Smooth muscle cell (in vitro differentiated cells): ENCODE results near the gene CIDEB. TPM values are rescaled to one million over a fixed set of nuclear protein-coding genes. Genes with fewer than 3 reads are reported as not detected.

Experiments used
- DNase-seq: peaks from one replicate; lab custom pipeline; 2025; ENCODE audit not compliant: unreplicated experiment; lab: John Stamatoyannopoulos, UW
- H2AFZ ChIP-seq: fragments of 200-600 bp; sonication (generic); 2 replicates; pipeline ENCODE4 v1.6.0; 2016; ENCODE audit warnings: antibody characterized with exemption, low read depth, mild to moderate bottlenecking
- H3F3A ChIP-seq: fragments of 200-600 bp; sonication (generic); 2 replicates; pipeline ENCODE4 v1.6.0; 2017; ENCODE audit warnings: antibody characterized with exemption, low read depth
- H3K27ac ChIP-seq: fragments of 200-600 bp; sonication (generic); 2 replicates; pipeline ENCODE4 v1.5.1; 2016; ENCODE audit warnings: low read depth, mild to moderate bottlenecking
- H3K27me3 ChIP-seq: fragments of 200-600 bp; sonication (generic); 2 replicates; pipeline ENCODE4 v1.6.1; 2016; ENCODE audit warnings: low read depth, mild to moderate bottlenecking
- H3K36me3 ChIP-seq: fragments of 200-600 bp; sonication (generic); 2 replicates; pipeline ENCODE4 v1.5.1; 2016; ENCODE audit warnings: low read depth
- H3K4me1 ChIP-seq: fragments of 200-600 bp; sonication (generic); 2 replicates; pipeline ENCODE4 v1.5.1; 2016; ENCODE audit warnings: low read depth
- H3K4me2 ChIP-seq: fragments of 200-600 bp; sonication (generic); 2 replicates; pipeline ENCODE4 v1.6.0; 2016; ENCODE audit warnings: mild to moderate bottlenecking
- H3K4me3 ChIP-seq: fragments of 200-600 bp; sonication (generic); 2 replicates; pipeline ENCODE4 v1.5.1; 2016; ENCODE audit warnings: mild to moderate bottlenecking
- H3K79me2 ChIP-seq: fragments of 200-600 bp; sonication (generic); 2 replicates; pipeline ENCODE4 v1.6.0; 2016; ENCODE audit warnings: low read depth, mild to moderate bottlenecking
- H3K9ac ChIP-seq: fragments of 200-600 bp; sonication (generic); 2 replicates; pipeline ENCODE4 v1.6.0; 2016; ENCODE audit warnings: low read depth
- H3K9me3 ChIP-seq: fragments of 200-600 bp; sonication (generic); replicated peaks from 2 replicates; pipeline ENCODE4 v1.5.1; 2016; ENCODE audit warnings: low read depth
- H4K20me1 ChIP-seq: fragments of 200-600 bp; sonication (generic); 2 replicates; pipeline ENCODE4 v1.6.0; 2016; ENCODE audit warnings: low read depth
- CTCF ChIP-seq: fragments of 200-600 bp; sonication (generic); IDR thresholded peaks from 2 replicates; pipeline ENCODE4 v1.5.1; 2017; ENCODE audit warnings: borderline replicate concordance, mild to moderate bottlenecking, antibody characterized with exemption; ENCODE audit not compliant: insufficient read depth, poor library complexity, severe bottlenecking
- WGBS: methylation state at CpG from one replicate; pipeline ENCODE4 v1.1.7; 2016; ENCODE audit warnings: low lambda C conversion rate; 5-methylcytosine and 5-hydroxymethylcytosine counted together
- polyA plus RNA-seq: library from polyadenylated mRNA; unstranded; fragments of >200 nt; fragmentation: Nextera tagmentation; extraction: Ambion mirVana; gene quantifications from 2 replicates; pipeline ENCODE4 v1.2.1, GENCODE V29; 2016
- total RNA-seq: library from RNA; depleted of rRNA; stranded (reverse); fragments of >200 nt; gene quantifications from 2 replicates; pipeline ENCODE4 v1.2.3, GENCODE V29; 2014

CIDEB gene
- total and polyA plus RNA-seq, 2 experiments from 2014 or later = not detected

DNA sequence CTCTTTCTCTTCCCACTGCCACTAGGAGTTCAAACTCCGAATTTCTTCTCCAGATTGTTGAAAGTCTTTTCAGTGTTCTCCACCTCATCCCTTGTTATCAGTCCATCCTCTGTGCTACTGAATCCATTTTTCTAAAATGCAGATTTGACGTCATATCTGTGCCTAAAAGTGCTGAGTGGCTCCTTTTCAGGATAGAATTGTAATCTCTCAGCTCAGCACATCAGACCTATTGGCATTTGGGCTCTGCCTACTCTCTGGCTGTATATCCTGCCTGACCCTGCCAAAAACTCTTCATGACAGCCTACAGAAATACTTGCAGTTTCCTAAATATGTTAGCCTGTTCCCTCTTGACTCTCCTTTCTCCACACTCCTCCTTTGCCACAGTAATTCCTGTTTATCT lies 35.3 kb downstream of the CIDEB start:
- H3K4me2 ChIP-seq = no peak overlapping the region
- no peaks in the 10 kb centered on the region for H4K20me1 ChIP-seq
- no peak for DNase-seq
- H3F3A ChIP-seq = no peaks in the 10 kb centered on the region
- H3K4me3 ChIP-seq = no peak overlapping the region
- H3K27me3 ChIP-seq = no peaks in the 10 kb centered on the region
- H3K27ac ChIP-seq = no peak overlapping the region
- no peaks in the 10 kb centered on the region for H3K36me3 ChIP-seq
- WGBS = 90% methylated on average over 2 of the region's 2 CpGs
- H3K9me3 ChIP-seq = no peaks in the 10 kb centered on the region
- TF ChIP-seq CTCF = no peak
- H3K4me1 ChIP-seq = no peaks in the 10 kb centered on the region
- no peak overlapping the region for H3K9ac ChIP-seq
- H2AFZ ChIP-seq = no peak overlapping the region
- H3K79me2 ChIP-seq = no peaks in the 10 kb centered on the region

GRCh38 chr14:24271834-24272263 lies 35.9 kb downstream of the CIDEB start:
- Histone ChIP-seq H3K9ac (peak overlapping the region; percentile 98), H3K4me2 (peak overlapping the region; percentile 97), H4K20me1 (no peaks in the 10 kb centered on the region), H2AFZ (peak overlapping the region; percentile 94), H3K9me3 (no peaks in the 10 kb centered on the region), H3K36me3 (no peaks in the 10 kb centered on the region), H3K79me2 (no peaks in the 10 kb centered on the region), H3K27ac (no peak overlapping the region), H3K27me3 (no peaks in the 10 kb centered on the region), H3F3A (no peaks in the 10 kb centered on the region), H3K4me1 (no peaks in the 10 kb centered on the region), H3K4me3 (peak overlapping the region; percentile 95)
- TF ChIP-seq CTCF = no peak
- WGBS = 30% methylated on average over 3 of the region's 3 CpGs
- DNase-seq = no peak

GRCh38 chr14:24271134-24271833 lies 36.5 kb downstream of the CIDEB start, which contains the start of gene RABGGTA:
RABGGTA (minus strand) TSS chr14:24271597; CDS start chr14:24271115, 482 bp downstream.
- Histone ChIP-seq H4K20me1 (no peaks in the 10 kb centered on the region), H3F3A (no peaks in the 10 kb centered on the region), H3K4me3 (peak within 1 kb of the TSS; percentile 95), H3K36me3 (no peaks in the 10 kb centered on the region), H3K27me3 (no peaks in the 10 kb centered on the region), H2AFZ (peak within 1 kb of the TSS; percentile 94), H3K4me2 (peak within 1 kb of the TSS; percentile 97), H3K9me3 (no peaks in the 10 kb centered on the region), H3K9ac (peak within 1 kb of the TSS; percentile 98), H3K27ac (peak within 1 kb of the TSS; percentile 90), H3K4me1 (no peaks in the 10 kb centered on the region), H3K79me2 (no peaks in the 10 kb centered on the region)
- peak; percentile 42 for DNase-seq
- WGBS = 1% methylated on average over 55 of the region's 61 CpGs
- TF ChIP-seq CTCF = peak; percentile 64
